Neural progenitor cell (in vitro differentiated cells): ENCODE data around the gene CNGA3.

Experiments used
- EZH2 ChIP-seq: fragments of 200-600 bp; sonication (generic); IDR thresholded peaks from 2 replicates; pipeline ENCODE4 v1.6.1; 2017; ENCODE audit warnings: antibody characterized with exemption, mild to moderate bottlenecking, moderate library complexity
- EZH2phosphoT487 ChIP-seq: fragments of 200-600 bp; sonication (generic); IDR thresholded peaks from 2 replicates; pipeline ENCODE4 v1.6.1; 2017; ENCODE audit warnings: antibody characterized with exemption
- TF ChIP-seq, protein P1 (sequence below): fragments of 200-600 bp; sonication (generic); IDR thresholded peaks from 2 replicates; pipeline ENCODE4 v1.5.1; 2017; ENCODE audit warnings: antibody characterized with exemption, mild to moderate bottlenecking

DNA sequence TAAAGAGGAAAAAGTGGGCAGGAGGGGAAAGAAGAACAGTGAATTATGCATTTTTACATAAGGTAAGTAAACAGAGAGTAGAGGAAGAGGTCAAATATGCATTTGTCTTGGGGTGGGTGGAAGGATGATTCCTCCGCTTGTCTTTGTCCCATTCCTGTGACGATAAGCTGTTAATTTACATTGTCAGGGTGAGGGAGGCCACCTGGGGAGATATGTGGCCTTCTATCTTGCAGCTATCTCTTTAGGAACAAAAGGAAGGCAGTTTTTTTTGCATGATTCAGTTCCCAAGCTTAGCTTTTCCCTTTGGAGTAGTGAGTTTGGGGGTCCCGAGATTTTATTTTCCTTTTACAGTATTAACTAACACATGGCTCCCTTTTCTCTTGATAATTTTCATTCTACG, 96.2 kb downstream of the CNGA3 start:
- TF ChIP-seq, protein P1, sequence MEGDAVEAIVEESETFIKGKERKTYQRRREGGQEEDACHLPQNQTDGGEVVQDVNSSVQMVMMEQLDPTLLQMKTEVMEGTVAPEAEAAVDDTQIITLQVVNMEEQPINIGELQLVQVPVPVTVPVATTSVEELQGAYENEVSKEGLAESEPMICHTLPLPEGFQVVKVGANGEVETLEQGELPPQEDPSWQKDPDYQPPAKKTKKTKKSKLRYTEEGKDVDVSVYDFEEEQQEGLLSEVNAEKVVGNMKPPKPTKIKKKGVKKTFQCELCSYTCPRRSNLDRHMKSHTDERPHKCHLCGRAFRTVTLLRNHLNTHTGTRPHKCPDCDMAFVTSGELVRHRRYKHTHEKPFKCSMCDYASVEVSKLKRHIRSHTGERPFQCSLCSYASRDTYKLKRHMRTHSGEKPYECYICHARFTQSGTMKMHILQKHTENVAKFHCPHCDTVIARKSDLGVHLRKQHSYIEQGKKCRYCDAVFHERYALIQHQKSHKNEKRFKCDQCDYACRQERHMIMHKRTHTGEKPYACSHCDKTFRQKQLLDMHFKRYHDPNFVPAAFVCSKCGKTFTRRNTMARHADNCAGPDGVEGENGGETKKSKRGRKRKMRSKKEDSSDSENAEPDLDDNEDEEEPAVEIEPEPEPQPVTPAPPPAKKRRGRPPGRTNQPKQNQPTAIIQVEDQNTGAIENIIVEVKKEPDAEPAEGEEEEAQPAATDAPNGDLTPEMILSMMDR = no peak
- no peak for TF ChIP-seq EZH2
- TF ChIP-seq EZH2phosphoT487 = no peak
